Glutamatergic neuron (in vitro differentiated cells): ENCODE data around the gene ATAT1. TPM values are rescaled to one million over a fixed set of nuclear protein-coding genes. Genes with fewer than 3 reads are reported as not detected.

Experiments
- DNase-seq: peaks from one replicate; pipeline ENCODE4 v3.0.0; 2022
- H3K27ac Mint-ChIP-seq: one replicate; pipeline ENCODE4 v1.8.0; 2020; ENCODE audit warnings: mild to moderate bottlenecking, mixed read lengths, inconsistent platforms; ENCODE audit not compliant: unreplicated experiment
- H3K27me3 Mint-ChIP-seq: one replicate; pipeline ENCODE4 v1.8.0; 2020; ENCODE audit warnings: mild to moderate bottlenecking, moderate library complexity, mixed read lengths, inconsistent platforms; ENCODE audit not compliant: unreplicated experiment
- H3K36me3 Mint-ChIP-seq: one replicate; pipeline ENCODE4 v1.8.0; 2020; ENCODE audit warnings: mild to moderate bottlenecking, mixed read lengths, inconsistent platforms; ENCODE audit not compliant: unreplicated experiment
- H3K4me1 Mint-ChIP-seq: one replicate; pipeline ENCODE4 v1.8.0; 2020; ENCODE audit warnings: mild to moderate bottlenecking, low read depth, mixed read lengths, inconsistent platforms; ENCODE audit not compliant: unreplicated experiment
- H3K4me3 Mint-ChIP-seq: one replicate; pipeline ENCODE4 v1.8.0; 2020; ENCODE audit warnings: mild to moderate bottlenecking, mixed read lengths, inconsistent platforms; ENCODE audit not compliant: unreplicated experiment
- H3K9me3 Mint-ChIP-seq: one replicate; pipeline ENCODE4 v1.8.0; 2020; ENCODE audit warnings: mild to moderate bottlenecking, moderate library complexity, mixed read lengths, inconsistent platforms; ENCODE audit not compliant: unreplicated experiment
- CTCF ChIP-seq: fragments of 200-600 bp; sonication (generic); IDR thresholded peaks from one replicate; pipeline ENCODE4 v1.5.0; 2021; ENCODE audit not compliant: partially characterized antibody, unreplicated experiment
- total RNA-seq: library from RNA; stranded (reverse); fragmentation: NEBNext Ultra II Directional; extraction: Animal tissue kit (Norgen Biotek cat#: 25700); gene quantifications from one replicate; pipeline ENCODE4 v1.2.1, GENCODE V29; 2021; ENCODE audit not compliant: unreplicated experiment

Gene ATAT1
- total RNA-seq, 1 donor from 2014 or later: 131 TPM

- Mint-ChIP-seq H3K4me1 (peaks cover 4% of the 10 kb centered on the region), H3K9me3 (peaks cover 10% of the 10 kb centered on the region), H3K36me3 (peaks cover 8% of the 10 kb centered on the region), H3K27ac (no peak overlapping the region), H3K27me3 (peaks cover 10% of the 10 kb centered on the region), H3K4me3 (no peak overlapping the region)
- no peak for TF ChIP-seq CTCF
- no peak for DNase-seq
These were observed 26.9 kb upstream of the ATAT1 start for GRCh38 chr6:30599625-30600324.

DNA sequence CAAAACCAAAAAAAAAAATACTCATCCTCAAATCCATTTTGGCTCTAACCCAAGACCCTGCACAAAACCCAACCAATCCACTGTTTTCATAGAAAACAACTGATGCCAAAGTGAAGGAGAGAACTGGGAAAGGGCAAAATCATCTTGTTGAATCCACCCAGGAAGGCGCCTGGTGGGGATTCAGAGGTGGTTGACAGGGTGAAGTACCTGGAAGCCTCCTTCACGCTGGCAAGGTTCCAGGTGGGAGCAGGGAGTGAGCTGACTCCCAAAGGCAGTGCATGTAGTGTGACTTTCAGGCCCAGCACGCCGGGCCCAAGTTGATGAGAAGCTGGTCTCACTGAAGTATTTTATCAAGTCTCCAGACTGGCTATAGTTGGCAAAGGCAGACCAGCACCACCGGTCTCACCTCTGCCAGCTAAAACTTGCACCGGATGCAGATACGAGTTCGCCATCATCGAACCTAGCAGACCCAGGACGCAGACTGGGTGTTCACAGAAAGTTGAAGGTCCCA lies 26.2 kb upstream of the ATAT1 start:
- no peak overlapping the region for H3K4me3 Mint-ChIP-seq
- H3K36me3 Mint-ChIP-seq: peaks cover 8% of the 10 kb centered on the region
- H3K4me1 Mint-ChIP-seq: peaks cover 4% of the 10 kb centered on the region
- DNase-seq: no peak
- no peak for TF ChIP-seq CTCF
- H3K27me3 Mint-ChIP-seq: peaks cover 9% of the 10 kb centered on the region
- no peak overlapping the region for H3K27ac Mint-ChIP-seq
- peaks cover 10% of the 10 kb centered on the region for H3K9me3 Mint-ChIP-seq

DNA sequence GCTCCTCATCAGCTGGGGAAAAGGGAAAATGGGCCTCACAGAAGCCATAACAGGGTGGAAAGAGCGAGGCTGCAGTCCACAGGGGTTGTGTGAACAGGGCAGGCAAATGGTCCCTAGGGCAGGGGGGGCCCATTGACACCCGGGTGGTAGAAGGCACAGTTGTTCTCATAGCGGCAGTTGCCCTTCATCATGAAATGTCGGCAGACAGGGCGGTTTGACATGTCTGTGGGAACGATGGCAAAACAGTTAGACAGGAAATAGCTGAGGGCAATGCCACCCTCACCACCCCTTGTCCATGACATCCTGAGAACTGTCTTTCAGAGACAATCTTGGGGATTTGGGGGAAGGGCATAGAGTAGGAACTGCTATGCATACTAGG lies 25.2 kb upstream of the ATAT1 start:
- no peak for DNase-seq
- peaks cover 9% of the 10 kb centered on the region for H3K27me3 Mint-ChIP-seq
- H3K27ac Mint-ChIP-seq: no peak overlapping the region
- peaks cover 10% of the 10 kb centered on the region for H3K9me3 Mint-ChIP-seq
- peaks cover 8% of the 10 kb centered on the region for H3K36me3 Mint-ChIP-seq
- TF ChIP-seq CTCF: no peak
- H3K4me3 Mint-ChIP-seq: no peak overlapping the region
- H3K4me1 Mint-ChIP-seq: peaks cover 4% of the 10 kb centered on the region

DNA sequence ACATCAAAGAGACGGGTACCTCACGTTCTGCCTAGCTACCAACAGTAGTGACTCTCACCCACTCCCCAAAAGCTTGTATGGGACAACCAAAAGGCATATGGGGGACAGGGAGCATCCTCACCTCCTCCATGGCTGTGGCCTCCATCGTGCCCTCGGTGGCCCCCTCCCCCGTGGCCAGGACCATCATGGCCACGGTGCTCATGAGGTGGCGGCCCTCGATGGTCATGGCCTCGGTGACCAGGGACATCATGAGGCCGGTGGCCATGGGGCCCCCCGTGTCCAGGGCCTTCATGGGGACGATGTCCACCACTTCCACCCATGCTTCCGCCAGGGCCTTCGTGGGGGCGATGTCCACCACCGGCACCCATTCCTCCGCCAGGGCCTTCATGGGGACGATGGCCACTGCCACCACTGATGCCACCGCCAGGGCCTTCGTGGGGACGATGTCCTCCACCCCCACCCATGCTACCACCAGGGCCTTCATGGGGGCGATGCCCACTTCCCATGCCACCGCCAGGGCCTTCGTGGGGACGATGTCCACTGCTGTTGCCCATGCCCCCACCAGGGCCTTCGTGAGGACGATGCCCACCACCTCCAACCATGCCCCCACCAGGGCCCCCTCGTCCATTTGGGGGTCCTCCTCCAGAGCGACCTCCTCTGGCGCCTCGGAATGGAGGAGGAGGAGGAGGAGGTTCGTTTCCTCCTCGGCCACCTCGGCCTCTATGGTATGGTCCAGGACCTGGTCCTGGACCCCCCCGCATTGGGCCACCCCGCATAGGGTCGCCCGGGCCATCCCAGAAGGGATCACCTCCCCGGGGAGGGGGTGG lies 24.6 kb upstream of the ATAT1 start:
- DNase-seq: no peak
- no peak overlapping the region for H3K27ac Mint-ChIP-seq
- peaks cover 8% of the 10 kb centered on the region for H3K36me3 Mint-ChIP-seq
- no peak for TF ChIP-seq CTCF
- H3K27me3 Mint-ChIP-seq: peaks cover 9% of the 10 kb centered on the region
- peaks cover 4% of the 10 kb centered on the region for H3K4me1 Mint-ChIP-seq
- H3K4me3 Mint-ChIP-seq: no peak overlapping the region
- peaks cover 10% of the 10 kb centered on the region for H3K9me3 Mint-ChIP-seq

DNA sequence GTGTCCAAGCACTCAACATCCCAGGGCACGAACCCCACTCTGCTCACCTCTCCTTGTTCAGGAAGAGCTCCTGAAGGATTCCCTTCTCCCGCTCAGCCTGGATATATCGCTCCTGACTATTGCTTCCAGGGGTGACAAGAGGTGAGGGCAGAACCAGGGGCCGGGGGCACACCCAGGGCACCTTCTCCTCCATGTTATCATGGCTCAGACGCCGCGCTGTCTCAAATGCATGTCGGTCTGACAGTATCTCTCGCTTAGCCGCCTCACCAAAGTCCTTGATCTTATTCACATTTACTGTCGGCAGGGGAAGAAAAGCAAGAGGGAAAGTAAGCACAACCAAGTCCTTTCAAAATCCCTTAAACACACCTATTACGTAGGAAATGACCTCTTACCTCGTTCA lies 22.7 kb upstream of the ATAT1 start:
- TF ChIP-seq CTCF: no peak
- Mint-ChIP-seq H3K36me3 (peaks cover 8% of the 10 kb centered on the region), H3K4me3 (no peak overlapping the region), H3K4me1 (peaks cover 4% of the 10 kb centered on the region), H3K27me3 (peaks cover 5% of the 10 kb centered on the region), H3K9me3 (peaks cover 10% of the 10 kb centered on the region), H3K27ac (peak overlapping the region; percentile 49)
- no peak for DNase-seq
